Coronary artery (tissue), 2 donors: ENCODE data around the gene ITGAE.

Experiments used
- DNase-seq: peaks from one replicate; pipeline ENCODE4 v3.0.0-alpha.2; 2017; ENCODE audit warnings: low spot score
- H3K27ac ChIP-seq, 2 donors: fragments of 200-600 bp; sonication (generic); one replicate each; pipeline ENCODE4 v1.5.1; 2016 to 2019
- H3K4me3 ChIP-seq: fragments of 200-600 bp; sonication (generic); 2 replicates; pipeline ENCODE4 v1.5.1; 2016; ENCODE audit warnings: mild to moderate bottlenecking, moderate library complexity
- TF ChIP-seq, protein P1 (sequence below): fragments of 200-600 bp; sonication (generic); IDR thresholded peaks from one replicate; pipeline ENCODE4 v1.5.1; 2019; ENCODE audit warnings: antibody characterized with exemption

The ITGAE gene, protein sequence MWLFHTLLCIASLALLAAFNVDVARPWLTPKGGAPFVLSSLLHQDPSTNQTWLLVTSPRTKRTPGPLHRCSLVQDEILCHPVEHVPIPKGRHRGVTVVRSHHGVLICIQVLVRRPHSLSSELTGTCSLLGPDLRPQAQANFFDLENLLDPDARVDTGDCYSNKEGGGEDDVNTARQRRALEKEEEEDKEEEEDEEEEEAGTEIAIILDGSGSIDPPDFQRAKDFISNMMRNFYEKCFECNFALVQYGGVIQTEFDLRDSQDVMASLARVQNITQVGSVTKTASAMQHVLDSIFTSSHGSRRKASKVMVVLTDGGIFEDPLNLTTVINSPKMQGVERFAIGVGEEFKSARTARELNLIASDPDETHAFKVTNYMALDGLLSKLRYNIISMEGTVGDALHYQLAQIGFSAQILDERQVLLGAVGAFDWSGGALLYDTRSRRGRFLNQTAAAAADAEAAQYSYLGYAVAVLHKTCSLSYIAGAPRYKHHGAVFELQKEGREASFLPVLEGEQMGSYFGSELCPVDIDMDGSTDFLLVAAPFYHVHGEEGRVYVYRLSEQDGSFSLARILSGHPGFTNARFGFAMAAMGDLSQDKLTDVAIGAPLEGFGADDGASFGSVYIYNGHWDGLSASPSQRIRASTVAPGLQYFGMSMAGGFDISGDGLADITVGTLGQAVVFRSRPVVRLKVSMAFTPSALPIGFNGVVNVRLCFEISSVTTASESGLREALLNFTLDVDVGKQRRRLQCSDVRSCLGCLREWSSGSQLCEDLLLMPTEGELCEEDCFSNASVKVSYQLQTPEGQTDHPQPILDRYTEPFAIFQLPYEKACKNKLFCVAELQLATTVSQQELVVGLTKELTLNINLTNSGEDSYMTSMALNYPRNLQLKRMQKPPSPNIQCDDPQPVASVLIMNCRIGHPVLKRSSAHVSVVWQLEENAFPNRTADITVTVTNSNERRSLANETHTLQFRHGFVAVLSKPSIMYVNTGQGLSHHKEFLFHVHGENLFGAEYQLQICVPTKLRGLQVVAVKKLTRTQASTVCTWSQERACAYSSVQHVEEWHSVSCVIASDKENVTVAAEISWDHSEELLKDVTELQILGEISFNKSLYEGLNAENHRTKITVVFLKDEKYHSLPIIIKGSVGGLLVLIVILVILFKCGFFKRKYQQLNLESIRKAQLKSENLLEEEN

GRCh38 chr17:3800362-3801271, at the start of gene ITGAE:
Gene ITGAE, minus strand, starts transcription at chr17:3801188. Its CDS starts 44 bp downstream, at chr17:3801144.
- no peak for DNase-seq
- no peak within 1 kb of the TSS for H3K4me3 ChIP-seq
- TF ChIP-seq, protein P1, sequence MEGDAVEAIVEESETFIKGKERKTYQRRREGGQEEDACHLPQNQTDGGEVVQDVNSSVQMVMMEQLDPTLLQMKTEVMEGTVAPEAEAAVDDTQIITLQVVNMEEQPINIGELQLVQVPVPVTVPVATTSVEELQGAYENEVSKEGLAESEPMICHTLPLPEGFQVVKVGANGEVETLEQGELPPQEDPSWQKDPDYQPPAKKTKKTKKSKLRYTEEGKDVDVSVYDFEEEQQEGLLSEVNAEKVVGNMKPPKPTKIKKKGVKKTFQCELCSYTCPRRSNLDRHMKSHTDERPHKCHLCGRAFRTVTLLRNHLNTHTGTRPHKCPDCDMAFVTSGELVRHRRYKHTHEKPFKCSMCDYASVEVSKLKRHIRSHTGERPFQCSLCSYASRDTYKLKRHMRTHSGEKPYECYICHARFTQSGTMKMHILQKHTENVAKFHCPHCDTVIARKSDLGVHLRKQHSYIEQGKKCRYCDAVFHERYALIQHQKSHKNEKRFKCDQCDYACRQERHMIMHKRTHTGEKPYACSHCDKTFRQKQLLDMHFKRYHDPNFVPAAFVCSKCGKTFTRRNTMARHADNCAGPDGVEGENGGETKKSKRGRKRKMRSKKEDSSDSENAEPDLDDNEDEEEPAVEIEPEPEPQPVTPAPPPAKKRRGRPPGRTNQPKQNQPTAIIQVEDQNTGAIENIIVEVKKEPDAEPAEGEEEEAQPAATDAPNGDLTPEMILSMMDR = no peak
- no peak within 1 kb of the TSS for H3K27ac ChIP-seq

DNA sequence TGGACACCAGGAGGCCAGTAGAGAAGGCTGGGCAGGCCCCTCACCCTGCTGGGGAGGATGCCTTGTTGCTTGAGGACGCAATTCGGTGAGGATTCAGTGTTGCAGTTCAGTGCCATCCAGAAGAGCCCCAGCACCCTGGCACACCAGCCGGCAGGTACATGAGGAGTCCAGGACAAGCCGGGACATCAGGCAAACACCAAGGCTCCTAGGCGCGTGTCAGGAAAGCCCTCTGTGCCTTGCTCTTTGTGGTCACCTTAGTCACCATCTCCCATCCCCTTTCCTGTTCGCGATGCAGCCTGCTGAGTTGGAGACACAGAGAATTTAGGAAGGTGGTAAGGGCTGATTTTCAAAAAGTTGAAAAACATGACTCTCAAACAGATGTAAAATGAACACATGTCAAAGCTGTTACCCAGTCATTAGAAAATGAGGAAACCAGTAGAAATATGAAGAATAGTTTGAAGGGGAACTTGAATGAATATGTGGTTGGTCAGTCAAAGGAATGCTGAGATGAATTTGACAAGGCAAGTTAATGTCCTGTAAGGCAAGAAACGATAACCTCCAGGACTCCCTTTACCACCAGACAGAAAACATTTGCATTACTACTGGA, 47.3 kb upstream of the ITGAE start:
- TF ChIP-seq, protein P1 = no peak
- H3K27ac ChIP-seq = no peak overlapping the region
- no peak overlapping the region for H3K4me3 ChIP-seq
- DNase-seq = no peak

DNA sequence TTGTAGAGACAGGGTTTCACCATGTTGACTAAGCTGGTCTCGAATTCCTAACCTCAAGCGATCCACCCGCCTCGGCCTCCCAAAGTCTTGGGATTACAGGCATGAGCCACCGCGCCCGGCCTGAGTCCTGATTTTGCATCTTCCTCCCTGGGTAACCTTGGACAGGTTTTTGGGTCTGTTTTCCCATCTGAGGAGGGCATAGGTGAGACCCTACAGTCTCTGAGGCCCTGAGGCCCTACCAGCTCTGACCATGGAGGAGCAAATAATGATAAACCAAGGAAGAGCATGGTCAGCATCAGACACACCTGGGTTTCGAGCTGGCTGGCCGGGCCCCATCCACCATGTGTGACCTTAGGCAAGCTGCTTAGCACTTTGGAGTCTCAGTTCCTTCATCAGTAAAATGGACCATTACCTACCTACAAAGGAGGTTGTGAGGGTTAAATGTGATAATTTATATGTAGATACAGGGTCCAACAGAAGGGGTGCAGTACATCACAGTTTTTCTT, 46.2 kb upstream of the ITGAE start:
- Histone ChIP-seq H3K4me3 (no peak overlapping the region), H3K27ac (no peak overlapping the region)
- TF ChIP-seq, protein P1 = no peak
- DNase-seq = no peak

- no peak for DNase-seq
- Histone ChIP-seq H3K4me3 (peak overlapping the region; percentile 87), H3K27ac (no peak overlapping the region)
- TF ChIP-seq, protein P1 = no peak
Measured at GRCh38 chr17:3846437-3847164, 45.6 kb upstream of the ITGAE start.

GRCh38 chr17:3845621-3846436, 44.8 kb upstream of the ITGAE start, which contains the start of gene NCBP3:
Gene NCBP3, minus strand, starts transcription at chr17:3846246. Its CDS starts 23 bp downstream, at chr17:3846223.
- TF ChIP-seq, protein P1 = peak; percentile 94
- peak; percentile 91 for DNase-seq
- Histone ChIP-seq H3K4me3 (peak within 1 kb of the TSS; percentile 87), H3K27ac (peak within 1 kb of the TSS; percentile 75 to 90)
